ENCODE results near the gene CFAP70. TPM values are rescaled to one million over a fixed set of nuclear protein-coding genes. Genes with fewer than 3 reads are reported as not detected.

Gene CFAP70
- total and polyA plus RNA-seq, 4 donors, result 0.25 to 2.8 (median 1.7) TPM

- H3K27ac ChIP-seq (ENCODE audit: low read depth in 1 of 2, low read length in 2 of 2), result no peak overlapping the region
- no peak for DNase-seq
- H3K4me3 ChIP-seq (ENCODE audit: low read length in 2 of 2), result no peak overlapping the region
- H3K36me3 ChIP-seq (ENCODE audit: control insufficient read depth in 1 of 2, insufficient read depth in 2 of 2, low read length in 1 of 2), result no peaks in the 10 kb centered on the region
- no peaks in the 10 kb centered on the region for H3K4me1 ChIP-seq (ENCODE audit: control insufficient read depth in 1 of 2, insufficient read depth in 2 of 2, low read length in 2 of 2)
- ATAC-seq (ENCODE audit: low FRiP score), result no peak
- no peaks in the 10 kb centered on the region for H3K9me3 ChIP-seq (ENCODE audit: control insufficient read depth, low read length)
- intact Hi-C loops (cut with DNase I), result no loop called here
- H3K27me3 ChIP-seq (ENCODE audit: control insufficient read depth in 1 of 2, insufficient read depth in 2 of 2, low read length in 1 of 2), result no peaks in the 10 kb centered on the region
These were observed 132.0 kb downstream of the CFAP70 start for GRCh38 chr10:73226663-73227062.

GRCh38 chr10:73225518-73225917, 133.1 kb downstream of the CFAP70 start:
- Histone ChIP-seq H3K9me3 (ENCODE audit: control insufficient read depth, low read length) (no peaks in the 10 kb centered on the region), H3K36me3 (ENCODE audit: control insufficient read depth in 1 of 2, insufficient read depth in 2 of 2, low read length in 1 of 2) (no peaks in the 10 kb centered on the region), H3K27ac (ENCODE audit: low read depth in 1 of 2, low read length in 2 of 2) (no peak overlapping the region), H3K27me3 (ENCODE audit: control insufficient read depth in 1 of 2, insufficient read depth in 2 of 2, low read length in 1 of 2) (no peaks in the 10 kb centered on the region), H3K4me1 (ENCODE audit: control insufficient read depth in 1 of 2, insufficient read depth in 2 of 2, low read length in 2 of 2) (no peaks in the 10 kb centered on the region), H3K4me3 (ENCODE audit: low read length in 2 of 2) (no peak overlapping the region)
- DNase-seq, result no peak
- ATAC-seq (ENCODE audit: low FRiP score), result no peak
- intact Hi-C loops (cut with DNase I), result no loop called here

GRCh38 chr10:73220989-73221388, 137.7 kb downstream of the CFAP70 start:
- H3K27ac ChIP-seq (ENCODE audit: low read depth in 1 of 2, low read length in 2 of 2), result no peak overlapping the region
- no peak overlapping the region for H3K4me3 ChIP-seq (ENCODE audit: low read length in 2 of 2)
- ATAC-seq (ENCODE audit: low FRiP score) (no peak), DNase-seq (no peak)
- H3K36me3 ChIP-seq (ENCODE audit: control insufficient read depth in 1 of 2, insufficient read depth in 2 of 2, low read length in 1 of 2), result peaks cover 4 to 5% of the 10 kb centered on the region in 2 donors
- no peaks in the 10 kb centered on the region for H3K9me3 ChIP-seq (ENCODE audit: control insufficient read depth, low read length)
- H3K4me1 ChIP-seq (ENCODE audit: control insufficient read depth in 1 of 2, insufficient read depth in 2 of 2, low read length in 2 of 2), result no peaks in the 10 kb centered on the region
- WGBS, 2 donors, result 78 to 83% methylated on average over 1 of the region's 1 CpG
- no peaks in the 10 kb centered on the region for H3K27me3 ChIP-seq (ENCODE audit: control insufficient read depth in 1 of 2, insufficient read depth in 2 of 2, low read length in 1 of 2)
- intact Hi-C loops (cut with DNase I), result no loop called here

GRCh38 chr10:73219384-73219783, 139.3 kb downstream of the CFAP70 start:
- no peaks in the 10 kb centered on the region for H3K27me3 ChIP-seq (ENCODE audit: control insufficient read depth in 1 of 2, insufficient read depth in 2 of 2, low read length in 1 of 2)
- DNase-seq (no peak), ATAC-seq (ENCODE audit: low FRiP score) (no peak)
- H3K9me3 ChIP-seq (ENCODE audit: control insufficient read depth, low read length), result no peaks in the 10 kb centered on the region
- no peak overlapping the region for H3K27ac ChIP-seq (ENCODE audit: low read depth in 1 of 2, low read length in 2 of 2)
- no peak overlapping the region for H3K4me3 ChIP-seq (ENCODE audit: low read length in 2 of 2)
- no peaks in the 10 kb centered on the region for H3K4me1 ChIP-seq (ENCODE audit: control insufficient read depth in 1 of 2, insufficient read depth in 2 of 2, low read length in 2 of 2)
- peaks cover 4 to 5% of the 10 kb centered on the region in 2 donors for H3K36me3 ChIP-seq (ENCODE audit: control insufficient read depth in 1 of 2, insufficient read depth in 2 of 2, low read length in 1 of 2)
- intact Hi-C loops (cut with DNase I), result no loop called here

GRCh38 chr10:73218431-73219191, 140.1 kb downstream of the CFAP70 start:
- no peak for ATAC-seq (ENCODE audit: low FRiP score)
- 88 to 92% methylated on average over 2 of the region's 2 CpGs for WGBS, 2 donors
- DNase-seq, result no peak
- no peaks in the 10 kb centered on the region for H3K27me3 ChIP-seq (ENCODE audit: control insufficient read depth in 1 of 2, insufficient read depth in 2 of 2, low read length in 1 of 2)
- no peaks in the 10 kb centered on the region for H3K9me3 ChIP-seq (ENCODE audit: control insufficient read depth, low read length)
- peaks cover 4 to 5% of the 10 kb centered on the region in 2 donors for H3K36me3 ChIP-seq (ENCODE audit: control insufficient read depth in 1 of 2, insufficient read depth in 2 of 2, low read length in 1 of 2)
- intact Hi-C loops (cut with DNase I), result no loop called here
- no peak overlapping the region for H3K4me3 ChIP-seq (ENCODE audit: low read length in 2 of 2)
- no peak overlapping the region for H3K27ac ChIP-seq (ENCODE audit: low read depth in 1 of 2, low read length in 2 of 2)
- no peaks in the 10 kb centered on the region for H3K4me1 ChIP-seq (ENCODE audit: control insufficient read depth in 1 of 2, insufficient read depth in 2 of 2, low read length in 2 of 2)

GRCh38 chr10:73217628-73218027, 141.0 kb downstream of the CFAP70 start:
- Histone ChIP-seq H3K4me1 (ENCODE audit: control insufficient read depth in 1 of 2, insufficient read depth in 2 of 2, low read length in 2 of 2) (no peaks in the 10 kb centered on the region), H3K36me3 (ENCODE audit: control insufficient read depth in 1 of 2, insufficient read depth in 2 of 2, low read length in 1 of 2) (peaks cover 4 to 5% of the 10 kb centered on the region in 2 donors), H3K9me3 (ENCODE audit: control insufficient read depth, low read length) (no peaks in the 10 kb centered on the region), H3K27ac (ENCODE audit: low read depth in 1 of 2, low read length in 2 of 2) (no peak overlapping the region), H3K4me3 (ENCODE audit: low read length in 2 of 2) (no peak overlapping the region), H3K27me3 (ENCODE audit: control insufficient read depth in 1 of 2, insufficient read depth in 2 of 2, low read length in 1 of 2) (no peaks in the 10 kb centered on the region)
- intact Hi-C loops (cut with DNase I), result no loop called here
- 92 to 95% methylated on average over 2 of the region's 2 CpGs for WGBS, 2 donors
- no peak for ATAC-seq (ENCODE audit: low FRiP score)
- DNase-seq, result no peak

GRCh38 chr10:73215749-73216148, 142.9 kb downstream of the CFAP70 start:
- Histone ChIP-seq H3K36me3 (ENCODE audit: control insufficient read depth in 1 of 2, insufficient read depth in 2 of 2, low read length in 1 of 2) (peaks cover 4 to 5% of the 10 kb centered on the region in 2 donors), H3K4me1 (ENCODE audit: control insufficient read depth in 1 of 2, insufficient read depth in 2 of 2, low read length in 2 of 2) (no peaks in the 10 kb centered on the region), H3K9me3 (ENCODE audit: control insufficient read depth, low read length) (no peaks in the 10 kb centered on the region), H3K27me3 (ENCODE audit: control insufficient read depth in 1 of 2, insufficient read depth in 2 of 2, low read length in 1 of 2) (no peaks in the 10 kb centered on the region), H3K4me3 (ENCODE audit: low read length in 2 of 2) (no peak overlapping the region), H3K27ac (ENCODE audit: low read depth in 1 of 2, low read length in 2 of 2) (no peak overlapping the region)
- intact Hi-C loops (cut with DNase I), result no loop called here
- ATAC-seq (ENCODE audit: low FRiP score) (no peak), DNase-seq (no peak)
- WGBS, 2 donors, result 95% methylated on average over 1 of the region's 1 CpG

- WGBS, 2 donors, result 86 to 91% methylated on average over 4 of the region's 4 CpGs
- Histone ChIP-seq H3K27me3 (ENCODE audit: control insufficient read depth in 1 of 2, insufficient read depth in 2 of 2, low read length in 1 of 2) (no peaks in the 10 kb centered on the region), H3K4me3 (ENCODE audit: low read length in 2 of 2) (no peak overlapping the region), H3K27ac (ENCODE audit: low read depth in 1 of 2, low read length in 2 of 2) (no peak overlapping the region), H3K4me1 (ENCODE audit: control insufficient read depth in 1 of 2, insufficient read depth in 2 of 2, low read length in 2 of 2) (no peaks in the 10 kb centered on the region), H3K9me3 (ENCODE audit: control insufficient read depth, low read length) (no peaks in the 10 kb centered on the region), H3K36me3 (ENCODE audit: control insufficient read depth in 1 of 2, insufficient read depth in 2 of 2, low read length in 1 of 2) (no peaks in the 10 kb centered on the region)
- DNase-seq (no peak), ATAC-seq (ENCODE audit: low FRiP score) (no peak)
- intact Hi-C loops (cut with DNase I), result no loop called here
These were observed 147.4 kb downstream of the CFAP70 start for GRCh38 chr10:73211106-73211811.
